ENCODE results near the gene MIOS.

The MIOS gene

DNA sequence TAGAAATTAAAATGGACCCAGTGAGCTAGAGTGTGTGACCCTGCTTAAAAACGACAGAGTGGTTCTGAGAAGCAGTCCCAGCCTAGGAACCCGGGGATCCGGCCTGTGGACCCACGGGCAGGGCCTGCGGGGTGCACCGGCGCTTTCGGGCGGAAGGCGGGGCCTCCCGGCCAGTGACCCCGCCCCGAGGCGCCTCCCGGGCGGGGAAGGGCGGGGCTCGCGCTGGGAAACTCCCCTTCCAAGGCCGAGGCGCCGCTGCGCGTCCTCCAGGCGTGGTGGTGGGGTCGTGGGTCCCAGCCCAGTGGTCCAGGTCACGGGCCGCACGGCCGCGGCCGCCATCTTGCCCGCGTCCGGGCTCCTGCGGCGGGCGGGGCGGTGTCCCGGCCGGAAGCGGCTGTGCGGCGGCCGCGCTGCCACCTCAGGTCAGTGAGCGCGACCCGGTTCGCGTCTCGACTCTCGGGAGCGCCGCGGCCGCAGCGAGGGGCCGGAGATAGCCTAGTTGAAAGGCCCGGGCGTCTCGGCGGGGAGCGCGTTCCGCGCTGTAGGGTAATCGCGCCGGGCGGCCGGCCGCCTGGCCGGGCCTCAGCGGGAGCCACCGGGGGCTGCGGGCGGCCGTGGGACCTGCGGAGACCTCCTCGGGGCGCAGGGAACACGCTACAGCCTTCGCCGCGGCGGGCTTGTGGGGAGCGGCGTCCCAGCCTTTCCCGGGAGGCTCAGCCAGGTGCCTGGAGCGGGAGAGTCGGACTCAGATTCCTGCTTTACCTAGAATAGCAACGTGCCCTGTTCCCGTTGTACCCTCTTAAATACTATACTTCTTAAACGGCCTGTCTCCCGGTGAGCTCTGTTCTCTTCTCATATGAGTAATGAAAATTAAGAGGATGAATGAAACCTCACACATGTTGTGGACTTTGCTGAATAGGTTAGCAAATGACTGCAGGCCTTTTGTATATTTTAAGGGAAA, at the start of gene MIOS:
Gene MIOS (plus strand): TSS at position 234 of the 961 bp plus-strand sequence. CDS start 5,592 bp downstream, outside the sequence.
- DNase-seq (ENCODE audit: low read depth in 2 of 2), result peak; percentile 65 to 70

DNA sequence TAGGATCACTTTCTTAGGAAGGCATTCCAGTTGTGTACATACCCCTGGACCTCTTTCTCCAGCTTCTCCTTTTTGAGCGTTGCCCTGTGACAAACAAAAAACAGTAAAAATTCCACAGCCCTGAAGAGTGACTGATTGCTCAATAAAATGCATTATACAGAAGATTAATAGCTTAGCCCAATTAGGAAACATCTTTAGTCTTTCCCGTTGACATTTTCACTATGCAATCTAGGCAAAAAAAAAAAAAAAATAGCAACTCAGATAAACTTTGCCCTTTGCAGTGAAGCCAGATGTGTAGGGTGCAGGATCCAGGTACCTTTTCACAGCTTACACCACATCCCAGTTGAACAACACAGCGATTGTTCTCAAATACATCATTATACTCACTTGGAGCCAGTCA, 48.9 kb upstream of the MIOS start:
- no peak for DNase-seq (ENCODE audit: low read depth in 2 of 2)

DNA sequence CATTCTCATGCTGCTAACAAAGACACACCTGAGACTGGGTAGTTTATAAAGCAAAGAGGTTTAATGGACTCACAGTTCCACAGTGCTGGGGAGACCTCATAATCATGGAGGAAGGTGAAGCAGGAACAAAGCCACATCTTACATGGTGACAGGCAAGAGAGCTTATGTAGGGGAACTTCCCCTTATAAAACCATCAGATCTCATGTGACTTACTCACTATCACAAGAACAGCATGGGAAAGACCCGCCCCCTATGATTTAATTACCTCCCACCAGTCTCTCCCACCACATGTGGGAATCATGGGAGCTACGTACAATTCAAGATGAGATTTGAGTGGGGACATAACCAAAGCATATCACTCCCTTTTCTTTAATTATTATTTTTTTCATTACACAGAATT, 47.6 kb upstream of the MIOS start:
- DNase-seq (ENCODE audit: low read depth in 2 of 2), result no peak

DNA sequence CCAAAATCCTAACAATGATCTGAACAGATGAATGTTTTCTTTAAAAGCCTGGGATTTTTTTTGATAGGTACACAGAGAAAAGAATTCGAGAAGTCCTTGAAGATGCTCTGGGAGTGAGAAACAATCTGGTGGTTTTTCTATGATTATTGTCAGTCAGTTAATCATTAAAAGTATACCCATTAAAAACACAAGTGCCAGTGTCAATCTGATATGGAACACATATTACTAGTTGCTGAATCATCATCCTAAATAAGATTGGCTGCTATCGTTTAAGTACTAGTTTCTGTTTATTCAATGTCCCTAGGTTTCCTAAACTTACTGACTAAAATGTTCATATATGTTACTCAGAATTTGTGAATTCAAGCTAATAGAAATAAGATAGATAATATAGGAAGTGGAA, 47.2 kb upstream of the MIOS start:
- DNase-seq (ENCODE audit: low read depth in 2 of 2), result no peak

DNA sequence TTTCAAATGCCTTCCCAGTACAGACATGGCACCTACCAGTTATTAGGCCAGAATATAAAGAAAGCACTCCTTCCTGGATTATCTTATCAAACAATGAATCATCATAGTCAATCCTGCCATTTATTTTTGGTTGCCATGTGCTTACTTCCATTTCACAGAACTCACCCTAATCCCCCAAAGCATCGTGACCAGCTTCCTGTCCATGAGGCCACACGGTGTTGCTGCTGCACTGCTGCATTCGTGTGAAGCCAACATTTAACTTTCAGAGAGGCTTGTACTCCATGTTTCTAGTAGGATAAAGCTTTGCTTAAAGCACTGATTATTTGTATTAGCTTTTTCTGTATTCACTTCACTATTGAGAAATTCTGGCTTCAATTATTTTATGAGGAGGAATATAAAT, 45.4 kb upstream of the MIOS start:
- no peak for DNase-seq (ENCODE audit: low read depth in 2 of 2)

DNA sequence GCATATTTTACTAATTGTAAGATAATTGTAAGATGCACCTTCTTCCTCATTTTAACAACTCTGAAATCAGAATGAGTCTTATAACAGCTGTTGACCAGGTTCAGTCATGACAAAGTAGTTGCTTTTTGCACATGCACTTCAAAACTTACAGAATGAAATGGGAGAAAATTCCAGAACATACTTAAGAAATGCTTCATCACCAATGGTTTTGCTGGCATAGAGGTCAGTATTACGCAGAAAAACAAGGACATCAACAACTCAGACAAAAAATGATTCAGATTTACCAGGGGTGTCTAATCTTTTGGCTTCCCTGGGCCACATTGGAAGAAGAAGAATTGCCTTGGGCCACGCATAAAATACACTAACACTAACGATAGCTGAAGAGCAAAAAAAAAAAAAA, 44.3 kb upstream of the MIOS start:
- no peak for DNase-seq (ENCODE audit: low read depth in 2 of 2)

DNA sequence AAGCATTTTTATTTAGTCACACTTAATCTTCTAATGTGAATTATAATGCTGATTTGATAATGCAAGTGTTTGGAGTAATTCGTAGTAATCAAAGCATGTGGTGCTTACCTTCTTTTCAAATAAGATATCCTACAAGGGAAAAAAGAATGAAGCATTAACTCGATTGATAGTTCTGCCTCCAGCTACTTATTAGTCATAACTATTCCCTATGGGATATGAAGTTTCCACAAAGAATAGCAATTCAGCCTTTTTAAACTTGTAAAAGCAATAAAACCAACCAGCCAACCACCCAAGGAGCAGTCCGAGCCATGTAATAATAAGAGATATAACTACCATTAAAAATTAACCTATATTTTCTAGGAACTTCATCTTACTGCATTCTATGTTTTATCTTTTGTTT, 42.6 kb upstream of the MIOS start:
- DNase-seq (ENCODE audit: low read depth in 2 of 2), result no peak

DNA sequence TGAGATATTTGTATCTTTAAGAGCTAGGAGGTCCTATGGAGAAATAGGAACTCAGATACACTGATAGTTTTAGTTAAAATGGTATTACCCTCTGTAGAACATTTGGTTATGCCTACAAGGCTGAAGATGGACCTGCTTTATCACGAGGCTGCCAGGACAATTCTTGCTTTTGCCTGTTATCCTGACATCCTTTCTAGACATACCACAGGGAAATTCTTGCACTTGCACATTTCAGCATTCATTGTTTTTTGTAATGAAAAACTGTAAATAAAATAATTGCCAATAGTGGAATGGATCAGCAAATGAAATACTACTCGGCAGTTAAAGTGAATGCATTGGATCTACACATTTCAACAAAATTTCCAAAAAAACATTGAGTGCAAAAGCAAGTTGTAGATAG, 40.7 kb upstream of the MIOS start:
- DNase-seq (ENCODE audit: low read depth in 2 of 2), result no peak

DNA sequence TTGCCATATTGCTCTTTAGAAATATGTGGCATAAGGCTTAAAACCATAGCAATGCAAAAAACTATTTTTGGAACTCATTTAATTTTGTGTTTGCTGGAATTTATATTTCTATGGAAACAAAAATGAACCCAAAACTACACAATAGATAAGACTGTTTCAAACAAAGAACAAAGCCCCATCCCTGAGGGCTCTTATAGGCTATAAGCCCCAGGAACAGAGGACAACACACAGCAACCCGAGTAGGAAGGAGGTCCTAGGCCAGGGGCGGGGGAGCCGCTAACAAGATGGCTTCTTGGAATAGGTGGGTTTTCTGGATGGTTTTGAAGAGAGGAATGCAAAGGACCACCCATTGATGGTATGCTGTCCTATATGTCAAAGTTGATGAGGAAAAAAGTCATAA, 39.6 kb upstream of the MIOS start:
- DNase-seq (ENCODE audit: low read depth in 2 of 2), result no peak

DNA sequence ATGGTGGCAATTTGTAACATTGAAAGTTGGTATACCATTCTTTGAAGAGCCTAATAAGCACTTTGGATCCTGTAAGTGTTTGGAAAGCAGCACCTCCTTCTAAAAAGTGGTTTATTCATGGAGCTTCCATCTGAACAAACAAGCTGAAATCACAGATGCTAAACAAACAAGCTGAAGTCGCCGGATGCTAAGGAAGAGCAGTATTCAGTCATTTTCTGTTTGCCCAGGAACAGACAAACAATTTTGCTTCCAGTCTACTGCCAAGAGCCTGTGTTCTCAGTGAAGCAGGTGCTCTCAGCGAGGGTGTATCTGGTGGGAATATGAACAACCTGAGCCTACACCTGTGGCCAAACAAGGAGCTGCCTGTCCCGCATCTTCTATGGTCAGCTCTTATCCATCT, 37.4 kb upstream of the MIOS start:
- no peak for DNase-seq (ENCODE audit: low read depth in 2 of 2)

DNA sequence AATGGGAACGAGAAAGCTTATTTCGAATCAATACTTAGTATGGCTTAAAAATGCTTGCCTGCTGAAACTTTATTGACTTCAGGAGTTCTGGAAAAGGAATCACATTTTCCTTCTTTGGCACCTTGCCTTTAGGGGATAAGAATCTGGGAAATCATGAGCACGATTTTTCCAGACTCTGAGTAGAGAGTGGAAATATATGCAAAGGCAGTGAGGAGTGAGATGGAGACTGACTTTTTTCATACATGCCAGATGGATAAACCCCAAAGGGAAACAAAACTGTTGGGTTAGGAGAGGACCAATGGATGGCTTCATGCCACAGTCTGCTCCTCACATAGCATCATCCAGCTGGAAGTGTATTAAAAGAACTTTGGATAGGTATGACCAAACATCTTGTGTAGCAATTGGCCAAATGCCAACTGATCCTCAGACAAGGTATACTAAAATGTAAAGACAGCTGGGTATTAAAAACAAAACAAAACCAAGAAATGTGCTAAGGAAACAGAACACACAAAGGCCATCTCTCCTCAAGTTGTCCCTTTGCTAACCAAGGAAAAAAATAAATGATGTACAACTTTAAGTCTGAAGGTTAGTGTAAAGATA, 32.8 kb upstream of the MIOS start:
- no peak for DNase-seq (ENCODE audit: low read depth in 2 of 2)

DNA sequence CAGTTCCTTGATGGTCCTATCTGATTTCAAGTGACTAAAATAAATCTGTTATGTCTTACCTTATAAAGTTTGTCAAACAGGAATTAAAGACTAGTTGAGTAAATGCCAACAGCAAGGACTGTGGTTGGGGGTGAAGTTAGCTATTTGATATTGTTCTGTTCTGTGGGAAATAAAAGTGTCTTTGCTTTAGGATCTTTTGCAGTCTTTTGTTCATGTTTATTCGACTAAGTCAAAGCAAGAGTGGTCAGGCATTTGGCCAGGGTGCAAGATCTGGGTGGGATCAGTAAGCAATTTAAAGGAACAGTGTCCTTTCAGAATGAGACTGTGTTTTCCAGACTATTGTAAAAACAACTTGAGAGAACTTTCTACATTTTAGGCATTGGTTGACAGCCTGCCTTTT, 31.0 kb upstream of the MIOS start, which contains the start of gene COL28A1:
Gene COL28A1 (minus strand): TSS at position 183 of the 400 bp plus-strand sequence. CDS start 2,998 bp downstream, outside the sequence.
- DNase-seq (ENCODE audit: low read depth in 2 of 2), result no peak

DNA sequence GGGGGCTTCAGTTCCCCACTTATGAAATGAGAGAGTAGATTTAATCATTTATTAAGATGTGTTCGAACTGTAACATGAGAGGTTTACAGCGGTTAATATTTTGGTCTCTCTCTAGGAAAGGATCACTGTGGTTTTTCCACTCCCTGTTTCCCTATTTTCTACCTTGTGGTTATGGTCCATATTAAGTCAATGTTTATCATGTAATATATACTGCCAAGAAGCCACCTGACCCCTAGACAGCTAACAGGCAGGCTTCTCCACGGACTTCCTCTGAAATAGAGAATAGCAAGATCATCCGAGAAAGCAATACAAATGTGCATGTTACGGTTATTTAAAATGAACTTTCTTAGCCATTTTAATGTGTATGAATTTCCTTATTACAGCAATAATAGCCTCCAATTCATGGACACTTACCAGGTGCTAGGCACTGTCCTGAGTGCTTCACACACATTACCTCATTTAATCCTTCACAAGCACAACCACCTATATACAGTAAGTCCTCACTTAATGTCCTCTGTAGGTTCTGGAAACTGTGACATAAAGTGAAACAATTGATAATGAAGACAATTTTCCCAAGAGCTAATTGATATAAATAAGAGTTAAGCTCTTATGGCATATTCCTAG, 30.2 kb upstream of the MIOS start:
- no peak for DNase-seq (ENCODE audit: low read depth in 2 of 2)

DNA sequence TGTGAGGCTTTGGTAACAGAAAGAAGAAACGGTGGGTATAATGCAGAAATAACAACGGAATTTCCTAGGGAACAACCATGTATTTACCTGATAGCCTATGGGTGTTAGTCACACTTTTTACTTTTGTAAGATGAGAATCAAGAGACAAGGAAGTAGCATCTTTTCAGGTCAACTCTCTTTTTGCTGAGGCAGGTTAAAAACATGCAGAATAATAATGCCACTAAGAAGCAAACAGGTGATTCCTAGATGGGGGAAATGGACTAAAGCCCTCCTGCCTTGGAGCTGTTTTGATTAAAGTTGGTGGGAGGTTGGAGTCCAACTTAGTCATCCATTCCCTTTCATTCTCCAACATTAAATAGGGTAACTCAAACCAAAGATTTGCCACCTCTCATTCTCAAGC, 29.0 kb upstream of the MIOS start:
- no peak for DNase-seq (ENCODE audit: low read depth in 2 of 2)

DNA sequence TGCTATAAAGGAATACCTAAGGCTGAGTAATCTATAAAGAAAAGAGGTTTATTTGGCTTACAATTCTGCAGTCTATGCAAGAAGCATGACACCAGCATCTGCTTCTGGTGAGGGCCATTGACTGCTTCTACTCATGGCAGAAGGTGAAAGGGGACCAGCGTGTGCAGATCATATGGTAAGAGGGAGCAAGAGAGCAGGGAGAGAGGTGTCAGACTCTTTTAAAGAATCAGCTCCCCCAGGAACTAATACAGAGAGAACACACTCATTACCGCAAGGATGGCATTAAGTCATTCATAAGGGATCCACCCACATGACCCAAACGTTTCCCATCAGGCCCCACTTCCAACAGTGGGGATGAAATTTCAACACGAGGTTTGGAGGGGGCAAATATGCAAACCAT, 27.5 kb upstream of the MIOS start:
- DNase-seq (ENCODE audit: low read depth in 2 of 2), result no peak

DNA sequence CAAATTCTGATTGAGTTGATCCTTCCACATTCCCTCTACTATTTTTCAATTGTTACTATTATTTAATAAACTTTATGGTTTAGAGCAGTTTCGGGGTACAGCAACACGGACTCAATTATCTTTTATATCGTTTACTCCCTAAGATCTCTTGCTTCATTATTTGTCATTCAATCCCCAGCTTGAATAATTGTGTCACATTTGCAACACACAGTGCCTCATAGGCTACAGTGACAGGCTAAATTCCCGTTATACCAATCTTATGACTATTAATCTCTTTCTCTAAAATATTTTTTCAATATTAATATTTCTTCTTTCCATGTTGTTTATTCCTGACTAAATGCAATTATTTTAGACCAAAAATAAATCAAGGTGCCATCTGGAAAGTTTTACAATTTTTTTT, 27.0 kb upstream of the MIOS start:
- DNase-seq (ENCODE audit: low read depth in 2 of 2), result no peak

DNA sequence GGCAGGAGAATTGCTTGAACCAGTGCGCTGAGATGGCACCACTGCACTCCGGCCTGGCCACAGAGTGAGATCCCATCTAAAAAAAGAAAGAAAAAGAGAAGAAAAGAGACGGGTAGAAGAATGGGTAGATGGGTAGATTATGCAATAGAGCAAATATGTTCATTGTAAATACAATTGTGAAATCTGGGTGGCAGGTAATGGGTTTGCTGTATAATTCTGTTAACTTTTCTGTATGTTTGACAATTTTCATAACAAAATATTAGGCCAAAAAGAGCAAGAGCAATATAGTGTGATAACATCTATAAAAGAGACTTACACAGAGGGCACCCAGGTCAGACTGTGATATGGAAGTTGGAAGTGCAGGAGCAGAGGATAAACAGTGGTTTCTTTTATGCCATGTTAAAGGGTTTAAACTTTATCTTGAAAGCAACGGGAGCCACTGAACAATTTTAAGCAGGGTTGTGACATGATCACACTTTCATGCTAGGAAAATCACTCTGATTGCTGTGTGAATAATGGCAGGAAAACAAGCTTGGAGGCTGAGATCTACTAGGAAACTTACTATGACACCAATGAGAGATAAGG, 24.3 kb upstream of the MIOS start:
- DNase-seq (ENCODE audit: low read depth in 2 of 2), result no peak

DNA sequence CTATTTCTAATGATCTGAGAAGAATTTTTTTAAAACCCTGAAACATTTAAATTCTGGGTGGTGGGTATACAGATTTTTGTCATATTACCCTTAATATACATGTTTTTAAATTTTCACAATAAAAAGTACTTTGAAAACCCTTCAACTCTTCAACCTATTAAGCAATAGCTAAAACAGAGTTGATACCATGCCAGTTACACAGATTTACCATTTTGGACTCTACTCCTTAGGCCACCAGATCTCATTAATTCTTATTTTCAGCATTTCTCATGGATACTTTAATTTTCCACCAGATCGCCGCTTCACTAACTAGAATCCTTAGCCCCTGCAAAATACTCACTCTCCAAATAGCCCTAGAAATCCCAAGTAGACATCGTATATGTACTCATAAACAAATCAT, 18.3 kb upstream of the MIOS start:
- DNase-seq (ENCODE audit: low read depth in 2 of 2), result no peak

DNA sequence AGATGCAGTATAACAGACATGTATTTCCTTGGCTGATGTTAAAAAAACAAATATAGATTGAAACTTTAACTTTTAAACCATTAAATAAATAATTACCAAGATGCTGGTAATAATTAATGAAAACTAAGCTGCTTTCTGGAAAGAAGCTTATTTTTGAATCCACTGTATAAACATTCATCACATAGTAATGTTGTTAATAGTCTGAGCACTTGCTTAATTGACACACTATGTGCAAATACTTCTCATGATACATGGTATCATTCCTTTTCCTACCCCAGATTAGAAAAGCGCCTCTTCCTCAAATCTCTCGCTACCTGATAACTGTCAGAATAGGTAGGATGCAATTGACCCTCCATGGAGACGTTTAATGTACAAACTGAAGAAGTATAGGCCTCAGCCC, 16.0 kb upstream of the MIOS start:
- no peak for DNase-seq (ENCODE audit: low read depth in 2 of 2)

DNA sequence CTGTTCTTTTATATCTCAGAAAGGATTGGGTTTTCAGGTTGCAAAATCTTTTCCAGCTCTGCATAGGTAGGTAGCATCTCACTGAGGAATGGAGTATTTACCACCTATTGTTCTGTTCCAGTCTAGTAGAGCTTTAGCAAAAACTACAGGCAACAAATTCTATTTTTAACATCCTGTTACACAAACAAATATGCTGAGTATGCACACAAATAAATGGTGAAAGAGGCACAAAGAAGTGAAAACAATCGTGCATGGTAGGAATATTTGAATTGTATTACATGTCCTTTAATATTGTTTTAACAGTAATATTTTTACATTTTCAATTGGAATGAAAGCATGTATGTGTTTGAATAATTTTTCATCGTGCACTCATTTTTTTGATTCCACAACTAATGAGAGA, 14.5 kb upstream of the MIOS start:
- no peak for DNase-seq (ENCODE audit: low read depth in 2 of 2)

DNA sequence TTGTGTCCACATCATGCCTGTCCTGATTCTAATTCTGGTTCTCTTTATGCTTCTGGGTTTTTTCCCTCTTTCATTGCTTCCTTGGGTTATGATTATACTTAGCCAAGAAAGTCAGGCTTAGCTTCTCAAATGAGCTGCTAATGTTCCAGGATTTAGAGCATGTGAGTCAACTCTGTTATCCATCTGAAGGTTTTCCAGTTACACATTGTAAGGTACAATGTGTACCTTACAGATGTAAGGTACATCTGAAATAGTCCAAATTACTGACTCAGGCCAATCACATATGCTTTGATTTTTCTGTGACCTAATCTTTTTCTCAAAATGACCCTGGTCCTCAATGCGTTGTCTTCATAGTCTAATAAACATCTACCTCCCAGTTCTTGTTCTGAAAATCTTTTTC, 13.3 kb upstream of the MIOS start:
- no peak for DNase-seq (ENCODE audit: low read depth in 2 of 2)

DNA sequence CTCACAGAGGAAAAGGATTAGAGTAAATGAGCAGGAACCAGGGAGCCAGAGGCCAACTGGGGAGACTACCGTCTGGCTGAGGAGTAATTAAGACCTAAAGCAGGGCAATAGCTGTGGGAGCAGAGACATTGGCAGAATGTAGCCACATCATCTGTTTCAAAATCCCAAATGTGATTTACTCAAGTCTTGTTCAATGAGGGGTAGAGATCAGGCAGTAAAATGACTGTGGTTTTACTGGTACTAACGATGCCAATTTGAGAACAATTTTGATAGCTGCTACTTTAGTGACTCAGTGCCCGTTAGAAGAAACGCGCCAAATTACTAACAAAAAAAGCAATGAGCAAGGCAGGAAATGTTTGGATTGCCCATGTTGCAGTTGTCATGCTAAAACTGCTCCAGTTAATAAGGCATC, 12.7 kb upstream of the MIOS start:
- no peak for DNase-seq (ENCODE audit: low read depth in 2 of 2)

Measured in stimulated activated CD8-positive, alpha-beta memory T cell treated with anti-CD3 and anti-CD28 coated beads, Interleukin-7, amount 100 ng/mL, for 1 hour (primary cell).